Hematopoietic multipotent progenitor cell treated with erythropoietin and hydrocortisone succinate and interleukin-3 and kit ligand, for 8 days (in vitro differentiated cells): ENCODE data around the gene CPAMD8.
A peak's percentile ranks its signal among the peaks of the same experiment; 100 is the strongest.

Experiments used
- DNase-seq: peaks from one replicate; pipeline ENCODE4 v3.0.0-alpha.2; 2015

Gene CPAMD8

GRCh38 chr19:16869331-16869972, 157.2 kb downstream of the CPAMD8 start:
- DNase-seq = no peak

- no peak for DNase-seq
Observed at GRCh38 chr19:16868423-16869130, 158.0 kb downstream of the CPAMD8 start.

GRCh38 chr19:16867211-16867610, 159.4 kb downstream of the CPAMD8 start:
- no peak for DNase-seq

GRCh38 chr19:16862826-16863415, 163.7 kb downstream of the CPAMD8 start:
- DNase-seq = no peak

GRCh38 chr19:16861834-16862233, 164.8 kb downstream of the CPAMD8 start:
- no peak for DNase-seq

- peak; percentile 30 for DNase-seq
Observed at GRCh38 chr19:16861011-16861410, 165.6 kb downstream of the CPAMD8 start.

GRCh38 chr19:16860118-16860517, 166.5 kb downstream of the CPAMD8 start:
- DNase-seq = no peak

- DNase-seq = no peak
Observed at GRCh38 chr19:16859626-16860025, 167.0 kb downstream of the CPAMD8 start.

- DNase-seq = no peak
Observed at GRCh38 chr19:16856091-16856490, 170.5 kb downstream of the CPAMD8 start.

GRCh38 chr19:16853066-16853465, 173.5 kb downstream of the CPAMD8 start:
- DNase-seq = no peak

- DNase-seq = no peak
Observed at GRCh38 chr19:16851031-16851712, 175.4 kb downstream of the CPAMD8 start.

GRCh38 chr19:16850133-16850532, 176.5 kb downstream of the CPAMD8 start:
- no peak for DNase-seq

- DNase-seq = no peak
Observed at GRCh38 chr19:16849168-16849567, 177.4 kb downstream of the CPAMD8 start.

- no peak for DNase-seq
Observed at GRCh38 chr19:16847430-16847829, 179.2 kb downstream of the CPAMD8 start.

- DNase-seq = no peak
Observed at GRCh38 chr19:16846901-16847300, 179.7 kb downstream of the CPAMD8 start.
